Loucy (cell line): ENCODE data around the gene NRG2.

Experiments
- H2AFZ ChIP-seq: fragments of 200-600 bp; sonication (generic); 2 replicates; pipeline ENCODE4 v1.6.0; 2016; ENCODE audit warnings: antibody characterized with exemption, mild to moderate bottlenecking, low read length, moderate library complexity
- H3F3A ChIP-seq: fragments of 200-600 bp; 2 replicates; pipeline ENCODE4 v1.6.0; 2016; ENCODE audit warnings: antibody characterized with exemption, low read depth, mild to moderate bottlenecking
- H3K27me3 ChIP-seq: fragments of 200-600 bp; sonication (generic); 2 replicates; pipeline ENCODE4 v1.6.1; 2014; ENCODE audit warnings: low read length, mild to moderate bottlenecking; ENCODE audit not compliant: insufficient read depth, poor library complexity, severe bottlenecking
- H3K36me3 ChIP-seq: fragments of 200-600 bp; sonication (generic); 2 replicates; pipeline ENCODE4 v1.6.1; 2016; ENCODE audit warnings: low read length; ENCODE audit not compliant: insufficient read depth
- H3K4me1 ChIP-seq: fragments of 200-600 bp; sonication (generic); 2 replicates; pipeline ENCODE4 v1.5.1; 2014; ENCODE audit warnings: low read length, mild to moderate bottlenecking; ENCODE audit not compliant: insufficient read depth, poor library complexity, severe bottlenecking
- H3K4me2 ChIP-seq: fragments of 200-600 bp; sonication (generic); 2 replicates; pipeline ENCODE4 v1.6.0; 2014; ENCODE audit warnings: antibody characterized with exemption, low read length, low read depth, mild to moderate bottlenecking; ENCODE audit not compliant: poor library complexity, severe bottlenecking
- H3K4me3 ChIP-seq: fragments of 200-600 bp; sonication (generic); 2 replicates; pipeline ENCODE4 v1.5.1; 2014; ENCODE audit warnings: low read length, mild to moderate bottlenecking, mixed read lengths; ENCODE audit not compliant: poor library complexity, severe bottlenecking
- H3K79me2 ChIP-seq: fragments of 200-600 bp; sonication (generic); 2 replicates; pipeline ENCODE4 v1.6.1; 2014; ENCODE audit warnings: low read length; ENCODE audit not compliant: insufficient read depth
- H3K9ac ChIP-seq: fragments of 200-600 bp; sonication (generic); 2 replicates; pipeline ENCODE4 v1.6.0; 2014; ENCODE audit warnings: mild to moderate bottlenecking, low read depth, low read length, moderate library complexity; ENCODE audit not compliant: poor library complexity, severe bottlenecking
- H3K9me2 ChIP-seq: fragments of 200-600 bp; sonication (generic); replicated peaks from 2 replicates; pipeline ENCODE4 v1.6.1; 2016; ENCODE audit warnings: low read depth, low read length, mixed read lengths
- H3K9me3 ChIP-seq: fragments of 200-600 bp; sonication (generic); 2 replicates; pipeline ENCODE4 v1.6.1; 2014; ENCODE audit warnings: mild to moderate bottlenecking, antibody characterized with exemption, low read length, low read depth; ENCODE audit not compliant: insufficient read depth
- H4K20me1 ChIP-seq: fragments of 200-600 bp; sonication (generic); 2 replicates; pipeline ENCODE4 v1.6.0; 2014; ENCODE audit warnings: antibody characterized with exemption, low read length, mild to moderate bottlenecking; ENCODE audit not compliant: insufficient read depth, poor library complexity, severe bottlenecking
- EZH2phosphoT487 ChIP-seq: fragments of 200-600 bp; IDR thresholded peaks from 2 replicates; pipeline ENCODE4 v1.6.1; 2018; ENCODE audit warnings: antibody characterized with exemption, mild to moderate bottlenecking, moderate library complexity, borderline replicate concordance
- TF ChIP-seq, protein P1 (sequence below): fragments of 200-600 bp; sonication (generic); conservative IDR thresholded peaks from 2 replicates; pipeline ENCODE4 v1.5.1; 2014; ENCODE audit warnings: mild to moderate bottlenecking, antibody characterized with exemption, low read length

Gene NRG2

DNA sequence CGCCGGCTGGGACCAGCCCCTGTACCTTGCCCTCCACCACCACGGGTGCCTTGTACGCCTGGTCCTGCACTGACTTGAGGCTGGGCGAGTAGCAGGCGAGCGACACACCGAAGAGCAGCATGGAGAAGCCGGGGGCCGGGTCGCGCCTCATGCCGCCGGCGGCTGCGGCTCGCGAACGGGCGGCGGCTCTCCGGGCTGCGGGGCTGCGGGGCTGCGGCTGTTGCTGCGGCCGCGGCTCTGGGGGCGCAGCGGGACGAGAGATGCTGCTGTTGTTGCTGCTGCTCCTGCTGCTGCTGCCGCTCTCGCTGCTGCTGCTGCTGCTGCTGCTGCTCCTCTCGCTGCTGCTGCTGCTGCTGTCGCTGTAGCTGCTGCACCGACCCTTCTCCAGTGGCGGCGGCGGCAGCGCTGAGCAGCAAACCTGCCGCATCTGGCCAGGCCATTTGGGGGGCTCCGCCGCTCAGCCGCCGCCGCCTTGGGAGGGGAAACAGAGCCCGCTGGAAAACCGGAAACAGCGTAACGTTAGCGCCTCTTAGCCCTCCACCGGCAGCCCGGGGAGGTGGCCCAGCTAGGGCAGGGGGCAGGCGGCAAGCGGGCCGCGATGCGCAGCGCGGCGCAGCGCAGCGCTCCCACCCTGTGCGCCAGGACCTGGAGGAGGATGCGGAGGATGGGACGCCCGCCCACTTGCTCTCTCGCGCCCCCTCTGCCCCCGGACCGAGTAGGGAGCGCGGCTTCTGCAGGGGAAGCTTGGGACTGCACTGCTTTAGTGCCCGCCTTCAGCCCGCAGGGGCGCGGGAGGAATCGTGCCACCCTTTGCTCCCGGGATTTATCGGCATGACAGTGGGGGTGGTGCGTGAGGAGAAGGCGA is at the start of gene NRG2:
TSS of gene NRG2 (minus strand) at position 657 of the 865 bp plus-strand sequence.
- H3K9me3 ChIP-seq: no peaks in the 10 kb centered on the region
- H3K36me3 ChIP-seq: no peaks in the 10 kb centered on the region
- peak within 1 kb of the TSS; percentile 69 for H3K4me2 ChIP-seq
- peaks cover 11% of the 10 kb centered on the region for H3K27me3 ChIP-seq
- no peaks in the 10 kb centered on the region for H3F3A ChIP-seq
- peak within 1 kb of the TSS; percentile 67 for H3K4me3 ChIP-seq
- no peaks in the 10 kb centered on the region for H4K20me1 ChIP-seq
- no peaks in the 10 kb centered on the region for H3K79me2 ChIP-seq
- H3K9ac ChIP-seq: no peak within 1 kb of the TSS
- TF ChIP-seq, protein P1, sequence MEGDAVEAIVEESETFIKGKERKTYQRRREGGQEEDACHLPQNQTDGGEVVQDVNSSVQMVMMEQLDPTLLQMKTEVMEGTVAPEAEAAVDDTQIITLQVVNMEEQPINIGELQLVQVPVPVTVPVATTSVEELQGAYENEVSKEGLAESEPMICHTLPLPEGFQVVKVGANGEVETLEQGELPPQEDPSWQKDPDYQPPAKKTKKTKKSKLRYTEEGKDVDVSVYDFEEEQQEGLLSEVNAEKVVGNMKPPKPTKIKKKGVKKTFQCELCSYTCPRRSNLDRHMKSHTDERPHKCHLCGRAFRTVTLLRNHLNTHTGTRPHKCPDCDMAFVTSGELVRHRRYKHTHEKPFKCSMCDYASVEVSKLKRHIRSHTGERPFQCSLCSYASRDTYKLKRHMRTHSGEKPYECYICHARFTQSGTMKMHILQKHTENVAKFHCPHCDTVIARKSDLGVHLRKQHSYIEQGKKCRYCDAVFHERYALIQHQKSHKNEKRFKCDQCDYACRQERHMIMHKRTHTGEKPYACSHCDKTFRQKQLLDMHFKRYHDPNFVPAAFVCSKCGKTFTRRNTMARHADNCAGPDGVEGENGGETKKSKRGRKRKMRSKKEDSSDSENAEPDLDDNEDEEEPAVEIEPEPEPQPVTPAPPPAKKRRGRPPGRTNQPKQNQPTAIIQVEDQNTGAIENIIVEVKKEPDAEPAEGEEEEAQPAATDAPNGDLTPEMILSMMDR: peak; percentile 37
- TF ChIP-seq EZH2phosphoT487: no peak
- no peaks in the 10 kb centered on the region for H3K9me2 ChIP-seq
- H2AFZ ChIP-seq: peak within 1 kb of the TSS; percentile 72; the same call in 1 of the 2 replicates
- H3K4me1 ChIP-seq: no peaks in the 10 kb centered on the region

DNA sequence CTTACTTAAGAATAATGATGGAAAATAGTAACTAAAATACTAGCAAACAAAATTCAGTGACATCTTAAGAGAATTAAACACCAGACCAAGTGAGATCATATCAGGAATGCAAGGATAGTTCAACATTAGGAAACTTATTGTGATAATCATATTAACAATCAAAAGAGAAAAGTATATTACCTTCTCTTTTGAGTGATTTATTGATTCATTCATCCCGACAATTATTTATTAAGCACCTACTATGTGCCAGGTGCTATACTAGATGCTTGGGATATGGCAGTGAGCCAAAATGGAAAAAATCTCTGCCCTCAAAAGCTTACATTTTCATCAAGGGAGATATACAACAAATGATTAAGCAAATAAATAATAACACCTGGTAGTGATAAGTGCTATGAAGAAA is 47.2 kb upstream of the NRG2 start:
- Histone ChIP-seq H3K4me3 (no peak overlapping the region), H4K20me1 (no peaks in the 10 kb centered on the region), H3K27me3 (peaks cover under 1% of the 10 kb centered on the region), H3K9me2 (no peaks in the 10 kb centered on the region), H3K36me3 (no peaks in the 10 kb centered on the region), H3K9me3 (peaks cover 5% of the 10 kb centered on the region; the same call in 1 of the 2 replicates), H3K4me1 (no peaks in the 10 kb centered on the region), H2AFZ (no peak overlapping the region), H3K79me2 (no peaks in the 10 kb centered on the region), H3K9ac (no peak overlapping the region), H3K4me2 (no peak overlapping the region), H3F3A (no peaks in the 10 kb centered on the region)
- TF ChIP-seq, protein P1: no peak
- no peak for TF ChIP-seq EZH2phosphoT487

DNA sequence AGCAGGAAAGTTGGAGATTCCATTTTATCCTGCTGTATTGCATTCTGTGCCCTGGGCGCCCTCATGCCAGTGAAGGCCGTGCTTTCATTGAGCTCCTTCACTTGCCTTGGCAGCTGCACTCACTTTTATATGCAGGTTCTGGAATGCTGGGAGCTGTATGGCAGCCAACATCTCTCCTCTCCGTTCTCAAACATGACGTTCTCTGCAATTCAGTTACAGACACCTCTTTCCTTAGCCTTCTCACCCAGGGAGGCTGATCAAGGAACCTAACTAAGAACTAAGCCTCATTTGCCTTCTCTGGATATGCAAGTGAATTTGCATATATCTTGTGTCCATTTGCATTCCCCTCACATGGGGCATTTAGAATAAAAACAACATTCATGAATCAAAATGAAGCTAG is 41.4 kb upstream of the NRG2 start:
- Histone ChIP-seq H3K79me2 (no peaks in the 10 kb centered on the region), H3K9me2 (no peaks in the 10 kb centered on the region), H3K9ac (no peak overlapping the region), H3K36me3 (no peaks in the 10 kb centered on the region), H3K27me3 (peaks cover 6% of the 10 kb centered on the region), H2AFZ (no peak overlapping the region), H4K20me1 (no peaks in the 10 kb centered on the region), H3K9me3 (no peaks in the 10 kb centered on the region), H3F3A (no peaks in the 10 kb centered on the region), H3K4me1 (no peaks in the 10 kb centered on the region), H3K4me3 (no peak overlapping the region), H3K4me2 (no peak overlapping the region)
- no peak for TF ChIP-seq EZH2phosphoT487
- TF ChIP-seq, protein P1: no peak
